GM18868 (cell line): ENCODE results near the gene SYF2.
A peak's percentile ranks its signal among the peaks of the same experiment; 100 is the strongest.
"Not testable (repeated sequence)": the region's sequence is repeated elsewhere in the genome, so short reads cannot be mapped to it uniquely, and the experiment has no call there.

ENCODE experiments used
- ATAC-seq: cut with Tn5 transposase; IDR thresholded peaks from one replicate; pipeline ENCODE4 v1.9.1; 2021; ENCODE audit warnings: mild to moderate bottlenecking, moderate library complexity; ENCODE audit not compliant: unreplicated experiment

The SYF2 gene

GRCh38 chr1:25232027-25232865, at the start of gene SYF2:
TSS of gene SYF2 (minus strand) at chr1:25232502. CDS start at chr1:25232467, 35 bp downstream.
- ATAC-seq = peak; percentile 85

GRCh38 chr1:25279693-25280111, 47.4 kb upstream of the SYF2 start:
- not testable (repeated sequence) for ATAC-seq

GRCh38 chr1:25278790-25279189, 46.5 kb upstream of the SYF2 start:
- ATAC-seq = not testable (repeated sequence)

- not testable (repeated sequence) for ATAC-seq
These were observed 46.1 kb upstream of the SYF2 start for GRCh38 chr1:25278358-25278757.

- not testable (repeated sequence) for ATAC-seq
These were observed 45.0 kb upstream of the SYF2 start for GRCh38 chr1:25277295-25277694.

- not testable (repeated sequence) for ATAC-seq
These were observed 43.3 kb upstream of the SYF2 start for GRCh38 chr1:25275648-25276047.

GRCh38 chr1:25272238-25272637, 39.9 kb upstream of the SYF2 start, which contains the start of gene RHD:
TSS of gene RHD (plus strand) at chr1:25272509. CDS start at chr1:25272548, 39 bp downstream.
- ATAC-seq = not testable (repeated sequence)

- not testable (repeated sequence) for ATAC-seq
These were observed 36.0 kb upstream of the SYF2 start for GRCh38 chr1:25268143-25268760.

- peak; percentile 74 for ATAC-seq
These were observed 35.2 kb upstream of the SYF2 start for GRCh38 chr1:25267288-25268142.

- ATAC-seq = peak; percentile 39
These were observed 34.4 kb upstream of the SYF2 start for GRCh38 chr1:25266554-25267287.

GRCh38 chr1:25260336-25260735, 28.0 kb upstream of the SYF2 start:
- ATAC-seq = not testable (repeated sequence)

GRCh38 chr1:25259813-25260212, 27.5 kb upstream of the SYF2 start:
- not testable (repeated sequence) for ATAC-seq

- ATAC-seq = no peak
These were observed 24.9 kb upstream of the SYF2 start for GRCh38 chr1:25257196-25257595.

GRCh38 chr1:25256578-25256965, 24.3 kb upstream of the SYF2 start:
- no peak for ATAC-seq

GRCh38 chr1:25255706-25256577, 23.6 kb upstream of the SYF2 start:
- no peak for ATAC-seq

- no peak for ATAC-seq
These were observed 21.6 kb upstream of the SYF2 start for GRCh38 chr1:25253911-25254310.

- peak; percentile 38 for ATAC-seq
These were observed 15.8 kb upstream of the SYF2 start for GRCh38 chr1:25247829-25248754.
